Gastrocnemius medialis (tissue), 4 donors: Measurements from ENCODE around the gene ATXN10. TPM values are rescaled to one million over a fixed set of nuclear protein-coding genes. Genes with fewer than 3 reads are reported as not detected.

Experiments
- ATAC-seq, 2 donors: fragments of 150-250 bp; one replicate each; pipeline ENCODE4 v1.9.1; 2016
- DNase-seq, 2 donors: peaks; one replicate each; pipeline ENCODE4 v3.0.0-alpha.2; 2019
- H3K27ac ChIP-seq, 4 donors: fragments of 200-600 bp; sonication (generic); 1 replicate in 1 of 4; 2 replicates in 3 of 4; pipeline ENCODE4 v1.5.1; 2016 to 2018; ENCODE audit warnings: mild to moderate bottlenecking in 2 of 4, moderate library complexity in 1 of 4
- H3K27me3 ChIP-seq, 3 donors: fragments of 200-600 bp; sonication (generic) in 2 of 3; 1 replicate in 1 of 3; 2 replicates in 2 of 3; pipeline versions ENCODE4 v1.5.1 to v1.6.0; 2016 to 2019; ENCODE audit warnings: mild to moderate bottlenecking in 1 of 3, moderate library complexity in 1 of 3
- H3K36me3 ChIP-seq, 2 donors: fragments of 200-600 bp; sonication (generic) in 1 of 2; one replicate each; pipeline ENCODE4 v1.5.1; 2017 to 2018
- H3K4me1 ChIP-seq, 2 donors: fragments of 200-600 bp; sonication (generic) in 1 of 2; one replicate each; pipeline ENCODE4 v1.5.1; 2016 to 2017; ENCODE audit warnings: mild to moderate bottlenecking in 2 of 2
- H3K4me3 ChIP-seq, 4 donors: fragments of 200-600 bp; sonication (generic) in 3 of 4; 1 replicate in 1 of 4; 2 replicates in 3 of 4; pipeline ENCODE4 v1.5.1; 2016 to 2019; ENCODE audit warnings: mild to moderate bottlenecking in 2 of 4
- H3K9me3 ChIP-seq, 3 donors: fragments of 200-600 bp; sonication (generic) in 2 of 3; 1 replicate in 1 of 3; 2 replicates in 2 of 3; pipeline ENCODE4 v1.5.1; 2016 to 2019
- CTCF ChIP-seq, 5 experiments: fragments of 450-650 bp in 3 of 5; fragments of 200-600 bp in 2 of 5; sonication (generic) in 2 of 5; IDR thresholded peaks in 4 of 5; conservative IDR thresholded peaks in 1 of 5; 1 replicate in 4 of 5; 2 replicates in 1 of 5; pipeline ENCODE4 v1.5.1; 2016 to 2019; ENCODE audit warnings: antibody characterized with exemption in 5 of 5, mild to moderate bottlenecking in 3 of 5, moderate library complexity in 3 of 5
- POLR2A ChIP-seq, 2 donors: fragments of 450-650 bp; IDR thresholded peaks; one replicate each; pipeline ENCODE4 v1.6.1; 2017; ENCODE audit warnings: antibody characterized with exemption in 2 of 2, mild to moderate bottlenecking in 2 of 2, moderate library complexity in 2 of 2
- in situ Hi-C, 4 donors: fragments of 200-750 bp; cut with MboI; loops; one replicate each; pipeline versions ENCODE4 v1.15.0 to v1.8.0; 2017; ENCODE audit warnings: low sequenced_read_pairs in 4 of 4
- intact Hi-C: fragments of 100-400 bp; cut with DNase I; formaldehyde crosslinking; loops from one replicate; pipeline ENCODE4 v1.15.1; 2023; ENCODE audit warnings: low total_unique reads
- microRNA-seq, 2 donors: library from miRNA; unstranded; fragments of <30 nt; microRNA quantifications; one replicate each; pipeline ENCODE4, GENCODE V29; 2016; ENCODE audit warnings: borderline replicate concordance in 2 of 2
- total RNA-seq, 4 donors: library from RNA; depleted of rRNA; stranded (reverse); fragments of >200 nt; gene quantifications; one replicate each; pipeline versions ENCODE4 v1.1.0 to v1.2.3, GENCODE V29; 2016

ATXN10 gene
- total RNA-seq, 4 donors from 2014 or later = 52.9 to 98.9 (median 78.5) TPM

DNA sequence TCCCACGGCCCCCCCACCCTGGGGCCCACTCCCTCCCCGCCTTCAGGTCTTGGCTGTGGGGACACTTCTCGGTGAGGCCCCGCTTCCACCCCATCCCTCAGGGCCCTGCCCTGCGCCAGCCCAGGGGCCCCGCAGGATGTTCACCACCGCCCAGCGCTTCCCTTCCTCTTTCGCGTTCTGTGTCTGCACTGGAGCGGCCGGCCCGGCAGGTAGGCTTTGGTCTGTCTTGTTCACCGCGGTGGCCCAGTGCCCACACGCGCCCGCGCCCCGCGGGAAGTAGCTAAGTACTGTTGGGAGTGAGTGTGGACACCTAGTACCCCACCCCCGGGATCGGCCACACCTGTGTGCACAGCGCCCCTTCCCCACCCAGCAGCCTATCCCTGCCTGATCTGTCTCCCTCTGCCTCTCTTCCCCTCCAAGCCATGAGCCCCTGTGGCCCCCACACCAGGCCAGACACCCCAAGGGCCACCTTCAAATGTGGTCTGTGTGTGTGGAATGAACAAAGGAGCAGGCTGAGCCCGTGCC lies 219.9 kb downstream of the ATXN10 start:
- Histone ChIP-seq H3K4me3 (no peak overlapping the region), H3K4me1 (no peaks in the 10 kb centered on the region), H3K36me3 (no peaks in the 10 kb centered on the region), H3K9me3 (no peaks in the 10 kb centered on the region), H3K27me3 (peaks cover 23 to 36% (median 27%) of the 10 kb centered on the region in 3 donors), H3K27ac (no peak overlapping the region)
- in situ Hi-C loops (no loop called here), intact Hi-C loops (no loop called here)
- TF ChIP-seq CTCF (IDR thresholded peaks at IDR 0.05 in 4 of 5, conservative IDR thresholded peaks at IDR 0.05 in 1 of 5) (no peak), POLR2A (IDR thresholded peaks at IDR 0.05) (no peak)
- DNase-seq (no peak), ATAC-seq (no peak)

GRCh38 chr22:45891996-45892621 lies 220.5 kb downstream of the ATXN10 start:
- peaks cover 23 to 36% (median 27%) of the 10 kb centered on the region in 3 donors for H3K27me3 ChIP-seq
- H3K36me3 ChIP-seq = no peaks in the 10 kb centered on the region
- intact Hi-C loops = no loop called here
- TF ChIP-seq POLR2A (IDR thresholded peaks at IDR 0.05) = no peak
- TF ChIP-seq CTCF (IDR thresholded peaks at IDR 0.05 in 4 of 5, conservative IDR thresholded peaks at IDR 0.05 in 1 of 5) = no peak
- in situ Hi-C loops = no loop called here
- ATAC-seq (no peak), DNase-seq (no peak)
- H3K27ac ChIP-seq = no peak overlapping the region
- no peaks in the 10 kb centered on the region for H3K4me1 ChIP-seq
- H3K4me3 ChIP-seq = no peak overlapping the region
- no peaks in the 10 kb centered on the region for H3K9me3 ChIP-seq

DNA sequence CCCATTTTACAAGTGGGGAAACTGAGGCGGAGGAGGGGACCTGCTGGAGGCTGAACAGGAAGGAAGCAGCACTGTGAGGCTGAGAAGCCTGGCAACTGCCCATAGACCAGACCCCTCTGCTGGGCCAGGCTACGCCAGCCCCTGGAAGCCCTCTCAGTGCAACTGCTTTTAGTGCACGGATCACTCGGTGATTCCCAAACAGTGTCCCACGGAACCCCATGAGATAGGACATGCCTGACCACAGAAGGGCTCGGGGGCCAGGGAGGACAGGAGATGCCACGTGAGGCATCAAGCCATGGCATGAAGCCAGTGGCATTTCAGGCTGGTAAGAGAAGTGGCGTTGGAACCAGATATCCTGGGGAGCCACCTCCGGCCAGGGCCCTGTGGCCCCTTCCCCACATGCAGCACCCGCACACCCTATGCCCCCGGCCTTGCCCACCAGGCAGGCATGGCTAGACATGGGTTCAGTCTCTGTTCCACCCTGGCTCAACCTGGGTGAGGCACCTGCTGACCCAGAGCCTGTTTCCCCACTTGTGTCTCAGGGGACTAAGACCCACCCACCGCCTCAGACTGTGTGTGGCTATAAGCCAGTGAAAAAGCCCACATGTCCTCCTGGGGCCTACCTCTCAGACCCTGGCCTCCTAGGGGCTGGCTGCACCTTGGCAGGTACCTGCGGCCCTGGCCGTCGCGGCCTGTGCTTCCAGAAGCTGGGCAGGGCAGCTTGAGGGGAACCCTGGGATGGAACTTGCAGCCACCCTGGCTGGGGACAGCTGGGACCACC lies 221.2 kb downstream of the ATXN10 start:
- H3K36me3 ChIP-seq = no peaks in the 10 kb centered on the region
- intact Hi-C loops (no loop called here), in situ Hi-C loops (no loop called here)
- no peak overlapping the region for H3K4me3 ChIP-seq
- H3K27me3 ChIP-seq = peaks cover 23 to 36% (median 27%) of the 10 kb centered on the region in 3 donors
- ATAC-seq = no peak
- no peak overlapping the region for H3K27ac ChIP-seq
- no peak for DNase-seq
- H3K4me1 ChIP-seq = no peaks in the 10 kb centered on the region
- no peak for TF ChIP-seq CTCF (IDR thresholded peaks at IDR 0.05 in 4 of 5, conservative IDR thresholded peaks at IDR 0.05 in 1 of 5)
- no peak for TF ChIP-seq POLR2A (IDR thresholded peaks at IDR 0.05)
- no peaks in the 10 kb centered on the region for H3K9me3 ChIP-seq

- ATAC-seq = no peak
- Histone ChIP-seq H3K27ac (no peak overlapping the region), H3K27me3 (peaks cover 23 to 31% (median 24%) of the 10 kb centered on the region in 3 donors), H3K4me3 (no peak overlapping the region), H3K36me3 (no peaks in the 10 kb centered on the region), H3K9me3 (no peaks in the 10 kb centered on the region), H3K4me1 (no peaks in the 10 kb centered on the region)
- in situ Hi-C loops (no loop called here), intact Hi-C loops (no loop called here)
- TF ChIP-seq POLR2A (IDR thresholded peaks at IDR 0.05) (no peak), CTCF (IDR thresholded peaks at IDR 0.05 in 4 of 5, conservative IDR thresholded peaks at IDR 0.05 in 1 of 5) (no peak)
- DNase-seq = no peak
Measured at GRCh38 chr22:45893516-45893915, 221.9 kb downstream of the ATXN10 start.

Small RNAs within 50 kb of the gene (microRNA-seq; reads per million reads assigned to microRNA genes)
- 0 to 0.85 reads per million in 2 donors for gene MIR4762

Other genes with a start within 250 kb of the ATXN10 start
- gene FBLN1, start 169.0 kb upstream of the ATXN10 start, total RNA-seq = 10 to 100 TPM; 12.5 to 37.1 (median 19.2) TPM